Activated CD4-positive, alpha-beta T cell treated with anti-CD3 and anti-CD28 coated beads, Interleukin-2, amount 10 ng/mL, durations not matched to agents 24 days and 14 days (primary cell): Measurements from ENCODE around the gene ANXA6. TPM values are rescaled to one million over a fixed set of nuclear protein-coding genes. Genes with fewer than 3 reads are reported as not detected.

Source experiments
- DNase-seq: peaks from one replicate; pipeline ENCODE4 v3.0.0; 2022
- H3K27ac Mint-ChIP-seq: one replicate; pipeline ENCODE4 v1.8.0; 2022; ENCODE audit warnings: mild to moderate bottlenecking, mixed read lengths
- H3K27me3 Mint-ChIP-seq: one replicate; pipeline ENCODE4 v1.8.0; 2022; ENCODE audit warnings: mixed read lengths
- H3K36me3 Mint-ChIP-seq: one replicate; pipeline ENCODE4 v1.8.0; 2022; ENCODE audit warnings: low read depth, mild to moderate bottlenecking, mixed read lengths
- H3K4me1 Mint-ChIP-seq: one replicate; pipeline ENCODE4 v1.8.0; 2021; ENCODE audit warnings: mixed read lengths
- H3K4me3 Mint-ChIP-seq: one replicate; pipeline ENCODE4 v1.8.0; 2022; ENCODE audit warnings: mild to moderate bottlenecking, moderate library complexity, mixed read lengths
- H3K9me3 Mint-ChIP-seq: one replicate; pipeline ENCODE4 v1.8.0; 2021; ENCODE audit warnings: mixed read lengths
- intact Hi-C: fragments of 100-400 bp; cut with micrococcal nuclease; formaldehyde crosslinking; loops from one replicate; pipeline ENCODE4 v1.15.1; 2023
- total RNA-seq: library from RNA; stranded (reverse); gene quantifications from 2 replicates; pipeline ENCODE4 v1.2.3, GENCODE V29; 2022

ANXA6 gene
- total RNA-seq, 1 donor from 2014 or later = 314 TPM

GRCh38 chr5:151140686-151141459 is 16.7 kb downstream of the ANXA6 start:
- Mint-ChIP-seq H3K27me3 (no peaks in the 10 kb centered on the region), H3K4me1 (peaks cover 77% of the 10 kb centered on the region), H3K9me3 (no peaks in the 10 kb centered on the region), H3K27ac (peak overlapping the region; percentile 87), H3K4me3 (peak overlapping the region; percentile 86), H3K36me3 (peaks cover 72% of the 10 kb centered on the region)
- no peak for DNase-seq
- intact Hi-C loops = loop anchor here (1.0 to 2.0 kb wide), 3 partner anchors 10 to 16 kb away; partner anchors contain the start of gene ANXA6

- Mint-ChIP-seq H3K4me3 (no peak overlapping the region), H3K36me3 (peaks cover 74% of the 10 kb centered on the region), H3K4me1 (peaks cover 70% of the 10 kb centered on the region), H3K27me3 (no peaks in the 10 kb centered on the region), H3K27ac (peak overlapping the region; percentile 26), H3K9me3 (no peaks in the 10 kb centered on the region)
- no peak for DNase-seq
- intact Hi-C loops = loop anchor here (2.0 kb wide), 2 partner anchors 13 to 17 kb away; partner anchors contain the start of gene ANXA6
These were observed 17.9 kb downstream of the ANXA6 start for GRCh38 chr5:151139646-151140045.

- Mint-ChIP-seq H3K4me3 (no peak overlapping the region), H3K9me3 (no peaks in the 10 kb centered on the region), H3K27me3 (no peaks in the 10 kb centered on the region), H3K27ac (peak overlapping the region; percentile 57), H3K36me3 (peaks cover 73% of the 10 kb centered on the region), H3K4me1 (peaks cover 66% of the 10 kb centered on the region)
- intact Hi-C loops = no loop called here
- no peak for DNase-seq
These were observed 18.6 kb downstream of the ANXA6 start for GRCh38 chr5:151139015-151139414.

GRCh38 chr5:151138114-151138513 is 19.5 kb downstream of the ANXA6 start:
- intact Hi-C loops = no loop called here
- H3K9me3 Mint-ChIP-seq = no peaks in the 10 kb centered on the region
- H3K36me3 Mint-ChIP-seq = peaks cover 73% of the 10 kb centered on the region
- DNase-seq = no peak
- H3K27ac Mint-ChIP-seq = peak overlapping the region; percentile 52
- no peak overlapping the region for H3K4me3 Mint-ChIP-seq
- H3K4me1 Mint-ChIP-seq = peaks cover 64% of the 10 kb centered on the region
- no peaks in the 10 kb centered on the region for H3K27me3 Mint-ChIP-seq

- Mint-ChIP-seq H3K36me3 (peaks cover 80% of the 10 kb centered on the region), H3K27me3 (no peaks in the 10 kb centered on the region), H3K4me1 (peaks cover 63% of the 10 kb centered on the region), H3K9me3 (no peaks in the 10 kb centered on the region), H3K27ac (peak overlapping the region; percentile 22), H3K4me3 (no peak overlapping the region)
- intact Hi-C loops = no loop called here
- no peak for DNase-seq
These were observed 20.3 kb downstream of the ANXA6 start for GRCh38 chr5:151137067-151137825.

GRCh38 chr5:151134228-151134627 is 23.4 kb downstream of the ANXA6 start:
- Mint-ChIP-seq H3K27ac (peak overlapping the region; percentile 58), H3K9me3 (no peaks in the 10 kb centered on the region), H3K4me1 (peaks cover 53% of the 10 kb centered on the region), H3K27me3 (no peaks in the 10 kb centered on the region), H3K36me3 (peaks cover 91% of the 10 kb centered on the region), H3K4me3 (no peak overlapping the region)
- DNase-seq = no peak
- intact Hi-C loops = no loop called here

- no peak overlapping the region for H3K27ac Mint-ChIP-seq
- H3K4me1 Mint-ChIP-seq = peaks cover 50% of the 10 kb centered on the region
- intact Hi-C loops = no loop called here
- H3K36me3 Mint-ChIP-seq = peaks cover 89% of the 10 kb centered on the region
- H3K4me3 Mint-ChIP-seq = no peak overlapping the region
- no peaks in the 10 kb centered on the region for H3K9me3 Mint-ChIP-seq
- H3K27me3 Mint-ChIP-seq = no peaks in the 10 kb centered on the region
- DNase-seq = no peak
These were observed 24.6 kb downstream of the ANXA6 start for GRCh38 chr5:151132963-151133362.

GRCh38 chr5:151130922-151131891 is 26.4 kb downstream of the ANXA6 start:
- Mint-ChIP-seq H3K4me1 (peaks cover 49% of the 10 kb centered on the region), H3K36me3 (peaks cover 85% of the 10 kb centered on the region), H3K4me3 (no peak overlapping the region), H3K9me3 (no peaks in the 10 kb centered on the region), H3K27ac (peak overlapping the region; percentile 75), H3K27me3 (no peaks in the 10 kb centered on the region)
- intact Hi-C loops = no loop called here
- DNase-seq = no peak

GRCh38 chr5:151130235-151130921 is 27.2 kb downstream of the ANXA6 start:
- Mint-ChIP-seq H3K27ac (peak overlapping the region; percentile 75), H3K36me3 (peaks cover 85% of the 10 kb centered on the region), H3K27me3 (no peaks in the 10 kb centered on the region), H3K9me3 (no peaks in the 10 kb centered on the region), H3K4me1 (peaks cover 56% of the 10 kb centered on the region), H3K4me3 (no peak overlapping the region)
- no peak for DNase-seq
- intact Hi-C loops = no loop called here

GRCh38 chr5:151128817-151129216 is 28.8 kb downstream of the ANXA6 start:
- peaks cover 62% of the 10 kb centered on the region for H3K4me1 Mint-ChIP-seq
- peak overlapping the region; percentile 67 for H3K27ac Mint-ChIP-seq
- H3K36me3 Mint-ChIP-seq = peaks cover 84% of the 10 kb centered on the region
- no peaks in the 10 kb centered on the region for H3K27me3 Mint-ChIP-seq
- H3K9me3 Mint-ChIP-seq = no peaks in the 10 kb centered on the region
- DNase-seq = no peak
- intact Hi-C loops = loop anchor here (5.0 kb wide), 2 partner anchors 108 to 188 kb away; no protein-coding TSS in a partner anchor
- no peak overlapping the region for H3K4me3 Mint-ChIP-seq

- DNase-seq = no peak
- no peaks in the 10 kb centered on the region for H3K9me3 Mint-ChIP-seq
- H3K4me1 Mint-ChIP-seq = peaks cover 54% of the 10 kb centered on the region
- intact Hi-C loops = loop anchor here (2.0 to 5.0 kb wide), 3 partner anchors 13 to 189 kb away; no protein-coding TSS in a partner anchor
- peak overlapping the region; percentile 30 for H3K27ac Mint-ChIP-seq
- H3K4me3 Mint-ChIP-seq = no peak overlapping the region
- H3K36me3 Mint-ChIP-seq = peaks cover 80% of the 10 kb centered on the region
- no peaks in the 10 kb centered on the region for H3K27me3 Mint-ChIP-seq
These were observed 29.7 kb downstream of the ANXA6 start for GRCh38 chr5:151127926-151128325.

- peaks cover 78% of the 10 kb centered on the region for H3K36me3 Mint-ChIP-seq
- intact Hi-C loops = loop anchor here (1.0 to 5.0 kb wide), 4 partner anchors 15 to 191 kb away; no protein-coding TSS in a partner anchor
- peaks cover 38% of the 10 kb centered on the region for H3K4me1 Mint-ChIP-seq
- no peaks in the 10 kb centered on the region for H3K9me3 Mint-ChIP-seq
- H3K27me3 Mint-ChIP-seq = no peaks in the 10 kb centered on the region
- peak overlapping the region; percentile 20 for H3K4me3 Mint-ChIP-seq
- peak; percentile 89 for DNase-seq
- H3K27ac Mint-ChIP-seq = peak overlapping the region; percentile 82
These were observed 31.4 kb downstream of the ANXA6 start for GRCh38 chr5:151126199-151126645.
